NT2/D1 (cell line): Measurements from ENCODE around the gene GARIN5A.

Experiments
- SUZ12 ChIP-seq: IDR thresholded peaks from 2 replicates; pipeline ENCODE4 v1.6.1; 2011; ENCODE audit not compliant: insufficient read length, insufficient read depth; ENCODE audit errors: extremely low read depth
- YY1 ChIP-seq: IDR thresholded peaks from 2 replicates; pipeline ENCODE4 v1.6.1; 2011; ENCODE audit not compliant: insufficient read length, insufficient read depth

DNA sequence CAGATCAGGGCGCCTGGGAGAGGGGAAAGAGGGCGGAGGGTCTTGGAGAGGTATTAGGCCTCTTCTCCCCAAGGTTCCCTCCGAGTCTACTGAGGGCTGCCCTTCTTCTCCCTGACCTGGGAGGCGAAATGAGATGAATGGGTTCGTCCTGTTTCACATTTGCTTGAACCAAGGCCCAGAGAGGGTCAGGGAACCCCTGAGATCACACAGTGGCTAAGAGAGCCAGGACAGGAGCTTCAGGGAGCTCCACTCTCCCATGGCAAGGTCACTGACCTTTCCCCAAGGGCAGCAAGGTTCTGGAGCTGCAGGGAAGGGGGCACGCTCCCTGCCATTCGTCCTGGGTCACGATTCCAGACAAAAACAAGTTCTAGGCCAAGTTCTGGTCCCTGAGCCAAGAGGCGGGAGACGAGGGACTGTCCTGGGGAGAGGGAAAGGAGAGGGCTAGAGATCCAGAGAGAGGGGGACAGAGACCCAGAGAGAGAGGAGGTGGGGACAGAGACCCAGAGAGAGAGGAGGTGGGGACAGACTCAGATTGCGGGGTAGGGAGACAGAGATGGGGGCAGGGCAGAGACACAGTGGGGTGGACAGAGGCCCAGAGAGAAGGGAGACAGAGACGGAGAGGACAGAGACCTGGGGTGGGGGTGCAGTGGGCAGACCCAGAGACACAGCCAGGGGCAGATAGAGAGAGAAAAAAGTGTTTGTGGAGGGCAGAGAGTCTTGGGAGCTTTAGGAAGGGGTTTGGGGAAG lies 36.5 kb upstream of the GARIN5A start:
- TF ChIP-seq YY1 (no peak), SUZ12 (no peak)
